C4-2B (cell line): ENCODE measurements around the gene CNTN4.

Experiments
- H3K27ac ChIP-seq: fragments of 450-650 bp; 2 replicates; pipeline ENCODE4 v1.5.1; 2017
- CTCF ChIP-seq: fragments of 450-650 bp; conservative IDR thresholded peaks from 2 replicates; pipeline ENCODE4 v1.5.1; 2017; ENCODE audit warnings: mild to moderate bottlenecking
- ZFX ChIP-seq: fragments of 450-650 bp; IDR thresholded peaks from 2 replicates; pipeline ENCODE4 v1.6.1; 2017

Gene CNTN4

GRCh38 chr3:2391896-2392295, 293.2 kb downstream of the CNTN4 start:
- no peak overlapping the region for H3K27ac ChIP-seq
- no peak for TF ChIP-seq ZFX
- TF ChIP-seq CTCF: no peak

- TF ChIP-seq ZFX (no peak), CTCF (peak; percentile 9; the same call in 1 of the 2 replicates)
- H3K27ac ChIP-seq: no peak overlapping the region
These were observed 294.3 kb downstream of the CNTN4 start for GRCh38 chr3:2392981-2393380.

GRCh38 chr3:2415083-2415482, 316.4 kb downstream of the CNTN4 start:
- TF ChIP-seq CTCF (no peak), ZFX (no peak)
- H3K27ac ChIP-seq: no peak overlapping the region

- TF ChIP-seq ZFX: no peak
- TF ChIP-seq CTCF: no peak
- no peak overlapping the region for H3K27ac ChIP-seq
These were observed 322.3 kb downstream of the CNTN4 start for GRCh38 chr3:2420919-2421318.

GRCh38 chr3:2423143-2423542, 324.5 kb downstream of the CNTN4 start:
- TF ChIP-seq ZFX (no peak), CTCF (no peak)
- H3K27ac ChIP-seq: no peak overlapping the region

GRCh38 chr3:2441558-2441957, 342.9 kb downstream of the CNTN4 start:
- H3K27ac ChIP-seq: no peak overlapping the region
- TF ChIP-seq CTCF: no peak
- no peak for TF ChIP-seq ZFX

- TF ChIP-seq ZFX (no peak), CTCF (no peak)
These were observed 347.5 kb downstream of the CNTN4 start for GRCh38 chr3:2446146-2446545.

More at GRCh38 chr3:2446146-2446545, 347.5 kb downstream of the CNTN4 start:
- no peak overlapping the region for H3K27ac ChIP-seq
